GM13977 (cell line): Measurements from ENCODE around the gene GSG1L.
"Not testable (repeated sequence)": the region's sequence is repeated elsewhere in the genome, so short reads cannot be mapped to it uniquely, and the experiment has no call there.

Experiments used
- DNase-seq: peaks from one replicate; pipeline ENCODE4 v3.0.0; 2012; ENCODE audit warnings: low spot score
- CTCF ChIP-seq: IDR thresholded peaks from 2 replicates; pipeline ENCODE4 v1.5.1; 2012; ENCODE audit warnings: mild to moderate bottlenecking, control low read depth; ENCODE audit not compliant: insufficient read depth; ENCODE audit errors: extremely low read depth, missing control alignments
- in situ Hi-C: fragments of 300-500 bp; cut with MboI; formaldehyde crosslinking; loops from one replicate; pipeline ENCODE4 v1.12.0; 2022; ENCODE audit warnings: low sequenced_read_pairs, low pct_unique_long_range_greater_than_20kb, mixed read lengths, inconsistent platforms; ENCODE audit not compliant: unreplicated experiment

The GSG1L gene

GRCh38 chr16:27747946-27748345, 315.6 kb downstream of the GSG1L start:
- no peak for DNase-seq
- in situ Hi-C loops, result no loop called here
- TF ChIP-seq CTCF, result no peak

GRCh38 chr16:27746076-27746855, 317.2 kb downstream of the GSG1L start:
- in situ Hi-C loops, result no loop called here
- DNase-seq, result no peak
- TF ChIP-seq CTCF, result no peak

- DNase-seq, result no peak
- in situ Hi-C loops, result no loop called here
- TF ChIP-seq CTCF, result no peak
Measured at GRCh38 chr16:27745348-27745747, 318.2 kb downstream of the GSG1L start.

- in situ Hi-C loops, result no loop called here
- DNase-seq, result no peak
- TF ChIP-seq CTCF, result no peak
Measured at GRCh38 chr16:27743963-27744362, 319.6 kb downstream of the GSG1L start.

GRCh38 chr16:27743001-27743400, 320.5 kb downstream of the GSG1L start:
- in situ Hi-C loops, DNase-seq: not testable (repeated sequence)

GRCh38 chr16:27742333-27742732, 321.2 kb downstream of the GSG1L start:
- TF ChIP-seq CTCF, result no peak
- no peak for DNase-seq
- in situ Hi-C loops, result no loop called here

GRCh38 chr16:27740496-27741201, 322.9 kb downstream of the GSG1L start:
- DNase-seq, result no peak
- TF ChIP-seq CTCF, result no peak
- in situ Hi-C loops, result no loop called here
